Endothelial cell (in vitro differentiated cells): ENCODE measurements around the gene MTMR3. TPM values are rescaled to one million over a fixed set of nuclear protein-coding genes. Genes with fewer than 3 reads are reported as not detected.

Experiments
- DNase-seq: peaks from one replicate; pipeline ENCODE4 v3.0.0; 2021; ENCODE audit warnings: low spot score
- H3K27ac Mint-ChIP-seq: one replicate; pipeline ENCODE4 v1.8.0; 2021; ENCODE audit warnings: mixed read lengths, inconsistent platforms; ENCODE audit not compliant: unreplicated experiment
- H3K27me3 Mint-ChIP-seq: one replicate; pipeline ENCODE4 v1.8.0; 2021; ENCODE audit warnings: mild to moderate bottlenecking, moderate library complexity, mixed read lengths, inconsistent platforms; ENCODE audit not compliant: unreplicated experiment
- H3K36me3 Mint-ChIP-seq: one replicate; pipeline ENCODE4 v1.8.0; 2021; ENCODE audit warnings: mild to moderate bottlenecking, low read depth, mixed read lengths, inconsistent platforms; ENCODE audit not compliant: unreplicated experiment
- H3K4me1 Mint-ChIP-seq: one replicate; pipeline ENCODE4 v1.8.0; 2021; ENCODE audit warnings: mild to moderate bottlenecking, mixed read lengths, inconsistent platforms; ENCODE audit not compliant: unreplicated experiment
- H3K4me3 Mint-ChIP-seq: one replicate; pipeline ENCODE4 v1.8.0; 2021; ENCODE audit warnings: mild to moderate bottlenecking, mixed read lengths, inconsistent platforms; ENCODE audit not compliant: unreplicated experiment
- H3K9me3 Mint-ChIP-seq: one replicate; pipeline ENCODE4 v1.8.0; 2021; ENCODE audit warnings: mixed read lengths, inconsistent platforms; ENCODE audit not compliant: unreplicated experiment
- CTCF ChIP-seq: fragments of 200-600 bp; sonication (generic); IDR thresholded peaks from one replicate; pipeline ENCODE4 v1.5.0; 2021; ENCODE audit warnings: antibody characterized with exemption; ENCODE audit not compliant: unreplicated experiment
- total RNA-seq: library from RNA; stranded (reverse); fragmentation: NEBNext Ultra II Directional; extraction: Animal tissue kit (Norgen Biotek cat#: 25700); gene quantifications from one replicate; pipeline ENCODE4 v1.2.1, GENCODE V29; 2021; ENCODE audit not compliant: unreplicated experiment

MTMR3 gene
- total RNA-seq, 1 donor from 2014 or later: 39.1 TPM

GRCh38 chr22:29870574-29870973 lies 12.4 kb upstream of the MTMR3 start:
- no peak overlapping the region for H3K27ac Mint-ChIP-seq
- no peak overlapping the region for H3K4me3 Mint-ChIP-seq
- H3K27me3 Mint-ChIP-seq: no peaks in the 10 kb centered on the region
- TF ChIP-seq CTCF: no peak
- H3K36me3 Mint-ChIP-seq: no peaks in the 10 kb centered on the region
- no peak for DNase-seq
- H3K9me3 Mint-ChIP-seq: no peaks in the 10 kb centered on the region
- no peaks in the 10 kb centered on the region for H3K4me1 Mint-ChIP-seq

- no peaks in the 10 kb centered on the region for H3K36me3 Mint-ChIP-seq
- H3K4me1 Mint-ChIP-seq: no peaks in the 10 kb centered on the region
- TF ChIP-seq CTCF: no peak
- H3K4me3 Mint-ChIP-seq: no peak overlapping the region
- H3K27ac Mint-ChIP-seq: no peak overlapping the region
- no peaks in the 10 kb centered on the region for H3K9me3 Mint-ChIP-seq
- no peak for DNase-seq
- H3K27me3 Mint-ChIP-seq: no peaks in the 10 kb centered on the region
Observed at GRCh38 chr22:29871684-29872083, 11.3 kb upstream of the MTMR3 start.

- H3K27me3 Mint-ChIP-seq: no peaks in the 10 kb centered on the region
- no peaks in the 10 kb centered on the region for H3K9me3 Mint-ChIP-seq
- H3K4me3 Mint-ChIP-seq: no peak overlapping the region
- no peak for TF ChIP-seq CTCF
- H3K27ac Mint-ChIP-seq: no peak overlapping the region
- H3K4me1 Mint-ChIP-seq: no peaks in the 10 kb centered on the region
- no peak for DNase-seq
- no peaks in the 10 kb centered on the region for H3K36me3 Mint-ChIP-seq
Observed at GRCh38 chr22:29872144-29872893, 10.7 kb upstream of the MTMR3 start.

- H3K27me3 Mint-ChIP-seq: no peaks in the 10 kb centered on the region
Observed at GRCh38 chr22:29872989-29873388, 10.0 kb upstream of the MTMR3 start.

More at GRCh38 chr22:29872989-29873388, 10.0 kb upstream of the MTMR3 start:
- H3K36me3 Mint-ChIP-seq: no peaks in the 10 kb centered on the region
- no peaks in the 10 kb centered on the region for H3K9me3 Mint-ChIP-seq
- H3K4me1 Mint-ChIP-seq: no peaks in the 10 kb centered on the region
- no peak overlapping the region for H3K27ac Mint-ChIP-seq
- no peak for DNase-seq
- H3K4me3 Mint-ChIP-seq: no peak overlapping the region
- TF ChIP-seq CTCF: no peak
